Fibroblast of skin of right quadriceps (primary cell): ENCODE measurements around the gene AP1AR.
"Not testable (repeated sequence)": the region's sequence is repeated elsewhere in the genome, so short reads cannot be mapped to it uniquely, and the experiment has no call there.

Experiments
- DNase-seq: peaks from one replicate; pipeline ENCODE4 v3.0.0-alpha.2; 2013

Gene AP1AR, protein sequence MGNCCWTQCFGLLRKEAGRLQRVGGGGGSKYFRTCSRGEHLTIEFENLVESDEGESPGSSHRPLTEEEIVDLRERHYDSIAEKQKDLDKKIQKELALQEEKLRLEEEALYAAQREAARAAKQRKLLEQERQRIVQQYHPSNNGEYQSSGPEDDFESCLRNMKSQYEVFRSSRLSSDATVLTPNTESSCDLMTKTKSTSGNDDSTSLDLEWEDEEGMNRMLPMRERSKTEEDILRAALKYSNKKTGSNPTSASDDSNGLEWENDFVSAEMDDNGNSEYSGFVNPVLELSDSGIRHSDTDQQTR

DNA sequence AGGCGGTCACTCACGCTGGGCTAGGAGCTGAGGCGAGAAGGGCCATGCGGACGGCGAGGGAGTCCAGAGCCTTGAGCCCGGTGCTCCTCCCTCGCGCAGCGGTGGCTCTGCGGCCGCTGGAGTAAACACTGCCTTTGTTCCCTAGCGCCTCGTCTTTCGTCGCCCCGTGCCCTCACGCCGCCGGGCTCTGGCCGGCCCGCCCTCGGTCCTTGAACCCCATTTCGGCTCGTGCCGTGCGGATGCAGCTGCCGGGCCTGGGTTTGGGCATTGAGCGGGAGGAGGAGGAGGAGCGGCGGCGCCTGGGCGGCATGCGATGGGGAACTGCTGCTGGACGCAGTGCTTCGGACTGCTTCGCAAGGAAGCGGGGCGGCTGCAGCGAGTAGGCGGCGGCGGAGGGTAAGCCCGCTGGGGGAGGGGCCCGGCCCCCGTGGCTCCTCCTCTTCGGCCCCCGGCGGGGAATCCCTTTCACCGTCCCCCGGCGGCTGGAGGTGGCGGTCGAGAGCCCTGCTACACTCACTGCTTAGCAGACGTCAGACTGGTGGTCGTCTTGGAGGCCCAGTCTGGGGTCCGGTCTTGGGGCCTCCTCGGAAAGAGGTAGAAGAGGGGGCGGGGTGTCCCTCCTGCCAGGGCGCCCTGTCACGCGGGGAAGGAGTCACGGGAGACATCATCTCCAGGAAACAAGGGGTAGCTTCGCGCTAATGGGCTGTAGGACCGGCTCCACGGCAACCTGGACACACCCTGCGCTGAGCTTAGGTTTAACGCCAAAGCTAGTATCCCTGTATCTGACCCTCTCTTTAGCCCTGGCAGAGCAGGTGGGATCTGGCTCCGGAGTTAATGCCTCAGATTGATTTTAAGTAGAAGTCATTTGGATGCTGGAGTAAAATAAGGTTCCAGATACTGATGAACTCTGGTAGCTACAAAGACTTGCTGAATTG, at the start of gene AP1AR:
Gene AP1AR, plus strand, starts transcription at position 9 of the 935 bp plus-strand sequence. Its CDS starts 305 bp downstream, at position 314.
- peak; percentile 77 for DNase-seq

DNA sequence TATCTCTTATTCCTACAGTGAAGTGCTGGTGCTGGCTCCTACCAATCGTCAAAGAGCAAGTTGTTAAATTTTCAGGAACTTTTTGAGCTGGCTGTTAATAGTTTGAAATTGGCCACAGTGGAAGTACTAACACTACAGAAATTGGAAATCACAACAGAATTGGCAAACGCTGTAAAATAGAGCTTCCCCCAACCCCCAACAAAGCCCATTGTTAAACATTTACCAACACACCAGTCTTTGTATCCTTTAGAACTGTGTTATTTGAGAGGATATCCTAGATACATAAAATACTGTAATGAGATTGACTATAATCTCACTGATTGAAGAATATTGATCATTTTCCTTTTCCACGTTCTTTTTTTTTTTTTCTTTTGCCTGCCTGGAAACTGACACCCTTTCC, 49.0 kb upstream of the AP1AR start:
- DNase-seq, result no peak

DNA sequence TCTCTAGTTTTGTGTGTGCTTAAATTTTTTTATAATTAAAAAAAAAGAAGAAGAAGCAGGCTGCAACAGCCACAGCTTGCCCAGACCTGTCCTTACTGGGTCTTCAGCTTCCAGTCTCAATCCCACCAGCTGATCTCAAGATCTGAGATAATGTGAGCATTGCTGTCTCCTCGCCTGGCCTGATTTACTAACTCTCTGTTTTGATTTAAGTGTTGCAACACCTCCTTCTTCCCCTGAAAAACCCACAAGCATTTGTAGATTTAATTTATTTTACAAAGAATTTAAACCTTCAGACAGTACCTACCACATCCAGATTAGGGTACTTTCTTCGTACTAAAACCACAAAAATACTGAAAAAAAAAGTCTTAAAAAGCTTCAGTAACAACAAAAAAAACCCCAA, 48.3 kb upstream of the AP1AR start:
- DNase-seq, result no peak

DNA sequence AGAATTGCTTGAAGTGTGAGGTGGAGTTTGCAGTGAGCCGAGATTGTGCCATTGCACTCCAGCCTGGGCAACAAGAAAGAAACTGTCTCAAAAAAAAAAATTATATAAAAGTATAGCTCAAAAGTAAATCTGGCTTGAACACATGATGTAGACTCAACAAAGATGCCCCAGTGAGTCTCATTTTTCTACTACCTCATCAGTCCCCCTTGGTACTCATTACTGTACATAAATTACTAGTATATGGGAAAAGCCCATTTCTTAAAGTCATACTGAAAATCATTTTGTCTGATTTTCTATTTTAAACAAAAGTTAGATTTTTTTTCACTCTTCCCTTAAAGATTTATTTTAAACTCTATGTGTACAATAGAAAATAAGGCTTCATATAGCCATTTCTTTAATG, 47.1 kb upstream of the AP1AR start:
- no peak for DNase-seq

DNA sequence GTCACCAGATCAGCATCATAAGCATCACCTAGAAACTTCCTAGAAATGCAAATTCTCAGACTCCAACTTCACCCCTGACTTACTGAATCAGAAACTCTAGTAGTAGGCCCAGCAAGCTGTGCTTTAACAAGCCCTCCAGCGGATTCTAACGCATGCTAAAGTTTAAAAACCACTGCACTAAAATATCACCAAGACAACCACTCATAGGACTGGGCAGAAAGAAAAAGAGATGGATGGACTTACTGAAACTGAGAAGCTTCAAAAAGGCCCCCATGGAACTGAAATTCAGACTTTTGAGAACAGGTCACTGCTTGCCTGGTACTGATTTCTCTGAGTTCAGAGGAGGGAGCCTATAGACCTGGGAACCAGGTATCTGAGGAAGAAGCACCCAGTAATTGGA, 46.3 kb upstream of the AP1AR start:
- DNase-seq, result no peak

DNA sequence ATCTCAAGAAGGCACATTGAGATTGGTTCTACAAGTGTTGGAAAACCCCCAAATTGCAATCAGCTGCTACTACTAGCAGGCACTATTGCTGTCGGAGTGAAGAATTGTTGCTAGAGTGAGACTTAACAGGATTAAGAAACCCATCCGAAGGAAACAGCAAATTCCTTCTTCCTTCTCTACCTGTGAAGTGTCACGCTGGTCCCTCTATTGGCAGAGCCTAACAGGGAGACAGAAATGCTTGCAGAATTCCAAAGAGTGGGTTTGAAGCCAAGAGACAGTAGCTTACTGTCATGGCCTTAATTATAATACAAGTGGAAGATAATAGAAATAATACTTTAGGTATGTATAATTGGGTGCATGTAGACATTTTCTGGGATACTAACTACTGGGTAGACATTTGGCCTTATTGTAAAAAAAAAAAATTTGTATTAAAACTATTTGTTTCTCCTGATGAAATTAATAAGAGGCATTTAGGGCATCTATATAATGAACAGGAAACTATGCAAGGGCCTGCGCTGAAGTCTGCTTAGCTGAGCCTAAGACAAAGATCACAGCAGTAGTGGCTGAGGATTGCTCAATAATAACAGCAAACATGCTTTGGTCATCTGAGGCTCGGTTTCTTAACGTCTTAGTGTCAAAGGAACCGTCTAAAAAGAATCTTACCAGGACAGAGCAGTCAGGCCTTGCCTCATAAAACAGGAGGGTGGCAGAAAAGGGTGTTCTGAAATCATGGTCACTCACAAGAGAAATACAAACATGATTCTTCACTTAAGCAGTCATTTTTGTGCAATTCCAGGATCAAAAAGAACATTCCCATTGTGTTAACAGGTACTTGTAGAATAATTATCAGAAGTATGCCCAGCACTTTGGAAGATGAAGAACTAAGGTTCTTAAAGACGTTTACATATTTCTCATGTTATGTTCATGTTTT, 45.6 kb upstream of the AP1AR start:
- DNase-seq, result no peak

DNA sequence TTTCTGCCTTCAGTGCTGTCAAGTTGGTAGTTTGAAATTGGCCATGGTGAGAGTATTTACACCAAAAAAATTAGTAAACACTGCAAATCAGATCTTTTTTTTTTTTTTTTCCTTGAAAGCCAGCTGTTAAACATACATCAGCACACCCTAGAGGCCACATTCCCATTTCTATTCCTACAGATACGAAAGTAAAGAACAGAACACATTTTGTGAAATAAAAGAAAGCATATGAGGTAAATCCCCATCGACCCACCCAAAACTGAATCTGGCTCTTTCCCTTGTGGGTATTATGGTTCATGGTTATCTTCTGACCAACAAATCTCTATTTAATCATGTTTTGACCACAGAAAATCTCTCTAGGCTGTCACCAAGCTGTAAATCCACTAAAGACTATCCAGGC, 41.8 kb upstream of the AP1AR start:
- DNase-seq, result no peak

DNA sequence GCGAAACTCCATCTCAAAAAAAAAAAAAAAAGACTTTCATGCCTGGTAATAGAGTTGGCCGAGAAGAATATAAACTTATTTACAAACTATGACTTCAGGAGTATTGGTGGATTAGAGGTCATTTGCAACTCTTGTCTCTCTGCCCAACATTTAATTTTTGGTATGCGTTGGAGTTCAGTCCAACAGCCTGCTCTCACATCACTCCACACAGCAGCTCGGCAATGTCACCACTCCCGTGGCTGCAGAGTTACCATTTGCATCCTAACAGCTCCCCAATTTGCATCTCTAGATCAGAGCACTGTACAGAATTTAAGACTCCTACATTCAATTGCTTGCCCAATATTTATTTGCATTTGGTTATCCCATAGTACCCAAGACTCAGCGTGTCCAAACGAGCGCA, 40.9 kb upstream of the AP1AR start:
- DNase-seq, result no peak

DNA sequence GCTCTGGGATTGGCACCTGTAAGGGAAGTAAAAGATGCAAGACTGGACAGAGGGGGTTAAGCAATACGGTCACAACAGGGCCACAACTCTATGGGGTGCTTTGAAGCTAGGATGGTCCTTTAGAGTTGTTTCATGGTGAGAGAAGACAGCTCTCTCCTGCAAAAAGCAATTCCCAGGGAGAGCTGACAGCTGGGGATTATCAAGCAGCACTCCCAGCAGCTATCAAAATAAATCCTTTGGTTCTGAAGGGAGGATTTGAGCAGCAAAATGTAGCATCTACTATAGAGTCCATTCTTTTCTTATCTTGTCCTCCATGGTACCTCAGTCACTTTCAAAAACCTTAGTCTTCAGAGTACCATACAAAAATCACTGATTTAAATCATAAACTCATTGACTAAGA, 35.1 kb upstream of the AP1AR start:
- DNase-seq, result no peak

DNA sequence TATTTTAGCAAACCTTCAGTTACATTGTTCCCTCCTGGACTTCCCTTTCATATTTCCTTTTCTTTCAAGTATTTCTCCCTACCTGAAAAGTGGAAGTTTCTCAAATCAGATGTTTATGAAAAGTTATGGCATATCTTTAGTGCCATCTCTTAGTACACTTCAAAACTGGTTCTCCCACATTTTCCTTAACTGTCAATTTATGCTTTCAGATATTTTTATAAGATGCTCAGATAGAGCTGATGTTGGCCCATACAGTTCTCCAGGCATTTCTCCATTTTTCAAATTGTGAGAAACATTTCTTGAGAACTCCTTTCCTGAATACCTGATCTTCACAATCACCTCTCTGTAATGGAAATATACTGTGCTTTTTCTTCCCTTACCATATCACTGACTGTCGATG, 32.5 kb upstream of the AP1AR start:
- no peak for DNase-seq

DNA sequence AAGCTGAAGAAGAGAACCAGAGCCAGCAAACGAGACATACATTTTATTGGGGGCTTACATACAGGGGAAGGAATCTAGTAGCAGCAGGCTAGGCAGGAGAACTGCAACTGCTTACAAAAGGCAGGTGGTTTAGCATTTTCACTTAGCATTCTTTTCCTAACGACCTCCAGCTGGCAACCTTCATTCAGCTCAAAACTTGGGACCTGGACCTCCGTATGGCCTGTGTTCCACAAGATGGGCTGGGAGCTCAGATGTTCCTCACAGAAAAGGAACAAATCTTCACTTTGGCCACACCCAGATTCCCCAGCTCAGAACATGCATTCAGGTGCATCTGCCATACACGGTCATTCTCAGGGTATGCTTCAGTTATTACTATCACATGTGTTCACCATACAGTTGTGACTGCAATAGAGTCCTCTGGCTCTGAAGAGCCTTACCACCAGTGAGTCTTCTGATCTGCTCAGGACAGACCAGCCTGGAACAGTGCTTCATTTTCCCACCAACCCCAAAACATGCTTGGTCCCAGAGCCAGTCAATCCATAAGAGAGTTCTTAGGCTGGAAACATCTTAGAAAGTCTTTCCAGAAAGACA, 29.6 kb upstream of the AP1AR start:
- no peak for DNase-seq

DNA sequence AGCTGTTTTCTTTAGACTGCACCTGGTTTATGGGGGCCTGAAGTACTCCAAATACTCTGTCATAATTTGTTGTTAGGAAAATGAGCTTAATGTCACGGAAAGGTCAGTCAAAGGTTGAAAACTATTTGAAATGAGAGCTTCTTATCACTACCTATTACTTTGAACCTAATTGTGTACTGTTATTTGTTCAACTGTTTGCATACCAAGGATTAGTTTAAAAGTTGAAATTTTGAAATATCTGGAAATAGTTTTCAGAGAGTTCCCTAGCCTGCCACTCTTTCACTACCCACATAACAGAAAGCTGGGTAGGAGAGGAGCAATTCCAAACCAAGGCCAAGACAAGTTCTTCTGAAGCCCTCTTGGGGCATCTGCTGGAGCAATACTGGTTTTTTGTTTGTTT, 28.0 kb upstream of the AP1AR start:
- DNase-seq, result no peak

DNA sequence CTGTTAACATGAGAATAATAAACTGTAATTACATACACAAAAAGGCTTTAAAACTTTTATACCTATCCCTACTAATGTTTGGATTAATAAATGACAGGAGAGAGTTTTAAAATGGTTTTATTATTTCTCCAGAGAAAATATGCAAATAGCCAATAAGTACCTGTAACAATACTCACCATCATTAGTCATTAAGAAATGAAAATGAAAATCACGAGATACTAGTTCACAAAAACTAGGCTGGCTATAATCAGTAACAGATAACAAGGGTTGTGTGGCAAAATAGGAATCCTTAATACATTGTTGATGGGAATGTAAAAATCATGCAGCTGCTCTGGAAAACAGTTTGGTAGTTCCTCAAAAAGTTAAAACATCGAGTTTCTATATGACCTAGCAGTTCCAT, 25.2 kb upstream of the AP1AR start:
- no peak for DNase-seq

DNA sequence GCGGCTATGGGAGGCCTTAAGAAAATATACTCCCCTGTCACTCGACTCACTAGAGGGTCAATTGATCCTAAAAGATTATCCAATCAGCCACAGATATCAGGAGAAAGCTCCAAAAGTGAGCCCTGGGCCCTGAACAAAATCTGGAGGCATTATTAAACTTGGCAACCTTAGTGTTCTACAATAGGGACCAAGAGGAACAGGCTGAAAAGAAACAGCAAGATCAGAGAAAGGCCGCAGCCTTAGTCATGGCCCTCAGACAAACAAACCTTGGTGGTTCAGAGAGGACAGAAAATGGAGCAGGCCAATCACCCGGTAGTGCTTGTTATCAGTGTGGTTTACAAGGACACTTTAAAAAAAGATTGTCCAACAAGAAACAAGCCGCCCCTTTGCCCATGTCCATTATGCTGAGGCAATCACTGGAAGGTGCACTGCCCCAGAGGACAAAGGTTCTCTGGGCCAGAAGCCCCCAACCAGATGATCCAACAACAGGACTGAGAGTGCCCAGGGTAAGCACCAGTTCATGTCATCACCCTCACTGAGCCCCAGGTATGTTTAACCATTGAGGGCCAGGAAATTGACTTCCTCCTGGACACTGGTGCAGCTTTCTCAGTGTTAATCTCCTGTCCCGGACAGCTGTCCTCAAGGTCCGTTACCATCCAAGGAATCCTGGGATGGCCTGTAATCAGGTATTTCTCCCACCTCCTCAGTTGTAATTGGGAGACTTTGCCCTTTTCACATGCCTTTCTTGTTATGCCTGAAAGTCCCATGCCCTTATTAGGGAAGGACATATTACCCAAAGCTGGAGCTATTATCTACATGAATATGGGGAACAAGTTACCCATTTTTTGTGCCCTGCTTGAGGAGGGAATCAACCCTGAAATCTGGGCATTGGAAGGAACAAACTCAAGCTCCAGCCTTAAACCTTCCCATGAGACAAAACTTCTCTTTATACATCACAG, 23.2 kb upstream of the AP1AR start:
- not testable (repeated sequence) for DNase-seq

DNA sequence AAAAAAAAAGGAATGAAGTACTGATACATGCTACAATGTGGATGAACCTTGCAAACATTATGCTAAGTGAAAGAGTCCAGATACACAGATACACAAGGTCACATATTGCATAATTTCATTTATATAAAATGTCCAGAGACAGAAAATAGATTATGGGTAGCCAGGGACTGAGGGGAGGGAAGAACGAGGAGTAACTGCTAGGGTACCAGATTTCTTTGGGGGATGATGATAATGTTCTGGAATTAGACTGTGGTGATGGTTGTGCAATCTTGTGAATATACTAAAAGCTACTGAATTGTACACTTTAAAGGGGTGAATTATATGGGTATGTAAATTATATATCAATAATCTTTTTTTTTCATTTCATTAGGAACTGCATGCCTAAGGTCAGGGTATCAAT, 20.8 kb upstream of the AP1AR start:
- no peak for DNase-seq

DNA sequence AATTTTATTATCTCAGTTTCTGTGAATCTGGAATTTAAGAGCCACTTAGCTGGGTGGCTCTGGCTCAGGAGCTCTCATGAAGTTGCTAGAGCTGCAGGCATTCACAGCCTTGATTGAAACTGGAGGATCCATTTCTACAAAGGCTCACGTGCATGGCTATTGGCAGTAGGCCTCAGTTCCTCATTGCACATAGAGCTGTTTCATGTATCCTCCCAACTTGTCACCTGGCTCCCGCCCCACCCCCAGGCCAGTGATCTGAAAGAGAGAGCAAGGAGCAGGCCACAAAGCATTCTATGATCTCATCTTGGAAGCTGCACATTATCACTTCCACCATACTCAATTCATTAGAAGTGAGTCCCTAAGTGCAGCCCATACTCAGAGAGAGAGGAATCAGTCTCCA, 18.5 kb upstream of the AP1AR start:
- DNase-seq, result peak; percentile 7

DNA sequence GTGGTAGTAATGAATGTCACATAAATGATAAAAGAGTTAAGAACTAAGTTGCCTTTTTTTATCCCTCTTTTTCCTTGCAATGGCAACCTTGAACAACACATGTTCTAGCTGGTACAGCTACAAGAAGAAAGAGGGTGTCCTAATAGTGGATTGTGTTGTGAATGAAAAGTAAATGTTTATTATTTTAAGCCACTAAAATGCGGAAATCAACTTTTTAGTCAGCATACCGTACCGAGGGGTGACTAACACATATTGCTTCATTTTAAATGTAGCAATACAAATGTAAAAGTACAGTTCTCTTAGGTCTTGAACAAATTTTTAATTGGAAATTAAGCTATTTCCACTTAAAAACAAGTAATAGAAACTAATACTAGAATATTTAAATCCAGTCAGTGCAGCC, 17.7 kb upstream of the AP1AR start:
- DNase-seq, result peak; percentile 25

DNA sequence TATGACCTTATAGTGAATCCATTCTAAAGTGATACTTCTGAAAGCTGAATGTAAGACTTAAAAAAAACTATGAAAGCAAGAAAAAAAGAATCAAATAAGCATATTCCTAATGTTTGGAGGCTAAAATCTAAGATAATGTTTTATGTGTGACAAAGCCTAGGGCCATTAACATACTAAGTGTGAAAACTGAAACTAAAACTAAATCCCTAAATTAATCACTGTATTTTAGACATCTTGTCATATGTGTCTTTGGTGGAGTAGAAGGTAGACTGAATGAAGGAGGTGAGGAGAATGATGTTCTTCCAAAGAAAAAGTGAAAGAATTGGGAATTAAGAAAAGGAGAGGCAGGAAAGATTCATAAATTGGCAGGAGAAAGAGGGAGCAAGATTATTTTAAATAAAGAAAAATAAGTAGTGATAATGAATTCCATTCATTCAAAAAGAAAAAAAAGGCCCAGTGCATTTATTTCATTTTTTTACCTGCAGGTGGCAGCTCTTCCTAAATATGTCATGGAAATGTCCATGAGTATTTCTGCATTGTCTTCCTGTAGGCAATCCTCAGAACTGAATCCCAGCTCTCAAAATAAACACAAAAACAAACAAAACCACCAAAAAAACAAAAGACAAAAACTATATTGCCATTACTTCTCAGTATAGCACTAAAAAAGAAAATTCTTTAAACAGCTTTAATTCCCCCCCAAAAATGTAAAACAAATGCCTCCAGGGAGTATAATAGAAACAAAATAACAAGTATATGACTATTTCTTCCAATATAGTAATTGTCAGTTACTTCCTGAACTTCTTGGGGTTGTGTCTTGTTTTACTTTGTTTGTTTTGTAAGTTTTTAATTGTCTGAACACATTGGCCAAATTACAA, 17.0 kb upstream of the AP1AR start:
- DNase-seq, result peak; percentile 29

DNA sequence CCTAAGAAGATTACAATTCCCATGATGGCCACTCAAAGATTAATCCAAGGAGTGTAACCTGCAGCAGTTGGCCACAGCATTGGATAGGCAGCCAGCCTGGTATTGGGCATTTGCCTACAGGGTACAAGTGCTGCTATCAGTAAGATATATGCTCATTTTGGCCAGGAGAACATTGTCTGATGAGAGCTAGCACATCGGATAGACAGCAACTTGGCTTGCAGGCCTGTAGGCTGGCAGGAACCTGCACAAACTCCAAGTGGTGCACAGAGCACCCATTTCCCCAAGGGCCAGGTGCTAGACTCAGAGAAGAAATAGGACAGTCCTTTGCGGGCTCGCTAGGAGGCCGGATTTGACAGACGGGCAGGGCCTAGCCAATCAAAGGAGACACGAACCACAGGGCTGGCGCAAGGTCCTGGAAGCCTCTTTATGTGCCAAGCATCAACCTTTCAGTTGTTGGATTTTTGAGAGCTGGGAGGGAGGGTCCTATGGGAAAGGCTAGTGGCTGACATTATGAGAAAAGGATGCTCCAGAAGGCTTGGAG, 11.7 kb upstream of the AP1AR start:
- DNase-seq, result no peak
